Measurements from ENCODE around the gene MRTFA.

DNA sequence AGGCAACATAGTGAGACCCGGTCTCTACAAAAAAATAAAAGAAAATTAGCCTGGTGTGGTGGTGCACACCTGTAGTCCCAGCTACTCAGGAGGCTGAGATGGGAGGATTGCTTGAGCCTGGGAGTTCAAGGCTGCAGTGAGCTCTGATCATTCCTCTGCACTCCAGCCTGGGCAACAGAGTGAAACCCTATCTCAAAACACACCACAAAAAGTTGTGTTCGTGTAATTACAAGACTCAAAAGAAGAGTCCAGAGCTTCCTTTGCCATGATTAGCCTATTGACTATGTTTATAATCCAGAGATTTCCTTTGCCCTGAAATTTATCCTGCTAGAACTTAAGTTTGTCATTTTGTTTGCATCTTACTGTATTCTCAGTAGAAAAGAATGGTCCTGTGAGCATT, 245.1 kb downstream of the MRTFA start:
- TF ChIP-seq POLR2A (IDR thresholded peaks at IDR 0.05) = no peak
- TF ChIP-seq, protein P1, sequence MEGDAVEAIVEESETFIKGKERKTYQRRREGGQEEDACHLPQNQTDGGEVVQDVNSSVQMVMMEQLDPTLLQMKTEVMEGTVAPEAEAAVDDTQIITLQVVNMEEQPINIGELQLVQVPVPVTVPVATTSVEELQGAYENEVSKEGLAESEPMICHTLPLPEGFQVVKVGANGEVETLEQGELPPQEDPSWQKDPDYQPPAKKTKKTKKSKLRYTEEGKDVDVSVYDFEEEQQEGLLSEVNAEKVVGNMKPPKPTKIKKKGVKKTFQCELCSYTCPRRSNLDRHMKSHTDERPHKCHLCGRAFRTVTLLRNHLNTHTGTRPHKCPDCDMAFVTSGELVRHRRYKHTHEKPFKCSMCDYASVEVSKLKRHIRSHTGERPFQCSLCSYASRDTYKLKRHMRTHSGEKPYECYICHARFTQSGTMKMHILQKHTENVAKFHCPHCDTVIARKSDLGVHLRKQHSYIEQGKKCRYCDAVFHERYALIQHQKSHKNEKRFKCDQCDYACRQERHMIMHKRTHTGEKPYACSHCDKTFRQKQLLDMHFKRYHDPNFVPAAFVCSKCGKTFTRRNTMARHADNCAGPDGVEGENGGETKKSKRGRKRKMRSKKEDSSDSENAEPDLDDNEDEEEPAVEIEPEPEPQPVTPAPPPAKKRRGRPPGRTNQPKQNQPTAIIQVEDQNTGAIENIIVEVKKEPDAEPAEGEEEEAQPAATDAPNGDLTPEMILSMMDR (IDR thresholded peaks at IDR 0.05) = no peak
